K562 (cell line): ENCODE data around the gene NFATC3.

Experiments
- FIP1L1 ChIP-seq: fragments of 200-400 bp; formaldehyde crosslinking; IDR thresholded peaks from 2 replicates; pipeline ENCODE4 v1.6.1; 2018; ENCODE audit warnings: mild to moderate bottlenecking, low read depth, low read length; ENCODE audit not compliant: poor library complexity, severe bottlenecking
- GABPA ChIP-seq: fragments of 200-800 bp; sonication (Bioruptor generic); conservative IDR thresholded peaks from 2 replicates; pipeline ENCODE4 v1.6.1; 2016; ENCODE audit warnings: low read depth, missing genetic modification characterization, missing compliant biosample characterization
- KLF13 ChIP-seq: fragments of 450-650 bp; IDR thresholded peaks from 2 replicates; pipeline ENCODE4 v1.6.1; 2016; ENCODE audit warnings: missing genetic modification characterization, low read depth, mild to moderate bottlenecking, missing compliant biosample characterization, moderate library complexity, borderline replicate concordance
- MXI1 ChIP-seq: IDR thresholded peaks from 2 replicates; pipeline ENCODE4 v1.6.1; 2011; ENCODE audit warnings: low read depth, mild to moderate bottlenecking, improper control_type of control experiment, low read length
- NCOA1 ChIP-seq: fragments of 450-650 bp; IDR thresholded peaks from 2 replicates; pipeline ENCODE4 v1.6.1; 2016; ENCODE audit warnings: low read depth
- NFE2L1 ChIP-seq: fragments of 450-650 bp; IDR thresholded peaks from 2 replicates; pipeline ENCODE4 v1.6.1; 2016; ENCODE audit warnings: missing genetic modification characterization, low read depth, mild to moderate bottlenecking, missing compliant biosample characterization, moderate library complexity, borderline replicate concordance
- PTTG1 ChIP-seq: fragments of 450-650 bp; IDR thresholded peaks from 2 replicates; pipeline ENCODE4 v1.6.1; 2016; ENCODE audit warnings: low read depth, mild to moderate bottlenecking, missing genetic modification characterization, missing compliant biosample characterization
- ZKSCAN8 ChIP-seq: fragments of 200-800 bp; sonication (Bioruptor generic); IDR thresholded peaks from 2 replicates; pipeline ENCODE4 v1.6.1; 2016; ENCODE audit warnings: missing genetic modification characterization, missing compliant biosample characterization
- ZNF140 ChIP-seq: fragments of 250-450 bp; sonication (Bioruptor Pico); IDR thresholded peaks from 2 replicates; pipeline ENCODE4 v1.8.0; 2021; ENCODE audit warnings: moderate library complexity, mild to moderate bottlenecking, inconsistent platforms
- ZNF76 ChIP-seq: fragments of 250-450 bp; sonication (Bioruptor Pico); IDR thresholded peaks from 2 replicates; pipeline ENCODE4 v1.4.0; 2020; ENCODE audit warnings: mild to moderate bottlenecking, moderate library complexity, borderline replicate concordance
- TF ChIP-seq, protein P1 (sequence below), 3 experiments: IDR thresholded peaks in 2 of 3; conservative IDR thresholded peaks in 1 of 3; 2 replicates each; pipeline ENCODE4 v1.5.1; 2011 to 2012; ENCODE audit warnings: low read length in 3 of 3, mild to moderate bottlenecking in 3 of 3, control low read depth in 2 of 3, improper control_type of control experiment in 1 of 3, inconsistent platforms in 1 of 3, low read depth in 1 of 3, mixed read lengths in 1 of 3, moderate library complexity in 1 of 3; ENCODE audit not compliant: insufficient read depth in 2 of 3
- TF ChIP-seq, protein P2 (sequence below): IDR thresholded peaks from 3 replicates; pipeline ENCODE4 v1.6.1; 2011; ENCODE audit warnings: borderline replicate concordance, mild to moderate bottlenecking, moderate library complexity; ENCODE audit not compliant: insufficient read length; ENCODE audit errors: extremely low read depth

GRCh38 chr16:68190736-68191510 is 105.8 kb downstream of the NFATC3 start:
- no peak for TF ChIP-seq MXI1
- TF ChIP-seq, protein P1, sequence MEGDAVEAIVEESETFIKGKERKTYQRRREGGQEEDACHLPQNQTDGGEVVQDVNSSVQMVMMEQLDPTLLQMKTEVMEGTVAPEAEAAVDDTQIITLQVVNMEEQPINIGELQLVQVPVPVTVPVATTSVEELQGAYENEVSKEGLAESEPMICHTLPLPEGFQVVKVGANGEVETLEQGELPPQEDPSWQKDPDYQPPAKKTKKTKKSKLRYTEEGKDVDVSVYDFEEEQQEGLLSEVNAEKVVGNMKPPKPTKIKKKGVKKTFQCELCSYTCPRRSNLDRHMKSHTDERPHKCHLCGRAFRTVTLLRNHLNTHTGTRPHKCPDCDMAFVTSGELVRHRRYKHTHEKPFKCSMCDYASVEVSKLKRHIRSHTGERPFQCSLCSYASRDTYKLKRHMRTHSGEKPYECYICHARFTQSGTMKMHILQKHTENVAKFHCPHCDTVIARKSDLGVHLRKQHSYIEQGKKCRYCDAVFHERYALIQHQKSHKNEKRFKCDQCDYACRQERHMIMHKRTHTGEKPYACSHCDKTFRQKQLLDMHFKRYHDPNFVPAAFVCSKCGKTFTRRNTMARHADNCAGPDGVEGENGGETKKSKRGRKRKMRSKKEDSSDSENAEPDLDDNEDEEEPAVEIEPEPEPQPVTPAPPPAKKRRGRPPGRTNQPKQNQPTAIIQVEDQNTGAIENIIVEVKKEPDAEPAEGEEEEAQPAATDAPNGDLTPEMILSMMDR (IDR thresholded peaks at IDR 0.05 in 2 of 3, conservative IDR thresholded peaks at IDR 0.05 in 1 of 3; ENCODE audit: insufficient read depth in 2 of 3, low read depth in 1 of 3, low read length in 3 of 3): no peak
- no peak for TF ChIP-seq ZNF76 (CRISPR knock-in tag)
- no peak for TF ChIP-seq PTTG1 (tag)
- no peak for TF ChIP-seq NFE2L1
- TF ChIP-seq ZKSCAN8 (CRISPR knock-in tag): no peak
- no peak for TF ChIP-seq GABPA (tag)
- no peak for TF ChIP-seq FIP1L1
- TF ChIP-seq, protein P2, sequence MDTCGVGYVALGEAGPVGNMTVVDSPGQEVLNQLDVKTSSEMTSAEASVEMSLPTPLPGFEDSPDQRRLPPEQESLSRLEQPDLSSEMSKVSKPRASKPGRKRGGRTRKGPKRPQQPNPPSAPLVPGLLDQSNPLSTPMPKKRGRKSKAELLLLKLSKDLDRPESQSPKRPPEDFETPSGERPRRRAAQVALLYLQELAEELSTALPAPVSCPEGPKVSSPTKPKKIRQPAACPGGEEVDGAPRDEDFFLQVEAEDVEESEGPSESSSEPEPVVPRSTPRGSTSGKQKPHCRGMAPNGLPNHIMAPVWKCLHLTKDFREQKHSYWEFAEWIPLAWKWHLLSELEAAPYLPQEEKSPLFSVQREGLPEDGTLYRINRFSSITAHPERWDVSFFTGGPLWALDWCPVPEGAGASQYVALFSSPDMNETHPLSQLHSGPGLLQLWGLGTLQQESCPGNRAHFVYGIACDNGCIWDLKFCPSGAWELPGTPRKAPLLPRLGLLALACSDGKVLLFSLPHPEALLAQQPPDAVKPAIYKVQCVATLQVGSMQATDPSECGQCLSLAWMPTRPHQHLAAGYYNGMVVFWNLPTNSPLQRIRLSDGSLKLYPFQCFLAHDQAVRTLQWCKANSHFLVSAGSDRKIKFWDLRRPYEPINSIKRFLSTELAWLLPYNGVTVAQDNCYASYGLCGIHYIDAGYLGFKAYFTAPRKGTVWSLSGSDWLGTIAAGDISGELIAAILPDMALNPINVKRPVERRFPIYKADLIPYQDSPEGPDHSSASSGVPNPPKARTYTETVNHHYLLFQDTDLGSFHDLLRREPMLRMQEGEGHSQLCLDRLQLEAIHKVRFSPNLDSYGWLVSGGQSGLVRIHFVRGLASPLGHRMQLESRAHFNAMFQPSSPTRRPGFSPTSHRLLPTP: no peak
- no peak for TF ChIP-seq NCOA1
- TF ChIP-seq KLF13: no peak
- no peak for TF ChIP-seq ZNF140 (CRISPR knock-in tag)
